ENCODE data around the gene CCDC34.

The CCDC34 gene

GRCh38 chr11:27363576-27364117, 632 bp upstream of the CCDC34 start:
- Histone ChIP-seq H3K9me3 (ENCODE audit: low read length) (no peaks in the 10 kb centered on the region), H3K4me2 (ENCODE audit: low read length) (peak overlapping the region; percentile 84), H3F3A (ENCODE audit: insufficient read depth, low read length) (no peaks in the 10 kb centered on the region), H3K27me3 (ENCODE audit: insufficient read depth, low read length) (no peaks in the 10 kb centered on the region), H2AFZ (ENCODE audit: low read length) (peak overlapping the region; percentile 61), H3K9ac (ENCODE audit: low read length) (peak overlapping the region; percentile 86), H3K27ac (ENCODE audit: low read depth, low read length, poor library complexity, severe bottlenecking) (no peak overlapping the region), H4K20me1 (ENCODE audit: insufficient read depth, low read length) (no peaks in the 10 kb centered on the region), H3K36me3 (ENCODE audit: insufficient read depth, low read length) (no peaks in the 10 kb centered on the region), H3K9me2 (ENCODE audit: low read depth, low read length) (no peaks in the 10 kb centered on the region), H3K4me1 (ENCODE audit: insufficient read depth, low read length, severe bottlenecking) (peaks cover 25% of the 10 kb centered on the region), H3K4me3 (ENCODE audit: low read depth, low read length, poor library complexity, severe bottlenecking) (peak overlapping the region; percentile 90), H3K79me2 (ENCODE audit: insufficient read depth, low read length) (no peaks in the 10 kb centered on the region)
- TF ChIP-seq EZH2 (IDR thresholded peaks at IDR 0.05; ENCODE audit: borderline replicate concordance, low read length) (no peak), CTCF (IDR thresholded peaks at IDR 0.05; ENCODE audit: low read length) (no peak)

- Histone ChIP-seq H3K27ac (ENCODE audit: low read depth, low read length, poor library complexity, severe bottlenecking) (peak overlapping the region; percentile 17), H3K79me2 (ENCODE audit: insufficient read depth, low read length) (no peaks in the 10 kb centered on the region), H3K27me3 (ENCODE audit: insufficient read depth, low read length) (no peaks in the 10 kb centered on the region), H3K9me3 (ENCODE audit: low read length) (no peaks in the 10 kb centered on the region), H3K4me1 (ENCODE audit: insufficient read depth, low read length, severe bottlenecking) (peaks cover 32% of the 10 kb centered on the region), H3K4me3 (ENCODE audit: low read depth, low read length, poor library complexity, severe bottlenecking) (peak overlapping the region; percentile 90), H3K9me2 (ENCODE audit: low read depth, low read length) (no peaks in the 10 kb centered on the region), H3K36me3 (ENCODE audit: insufficient read depth, low read length) (0 out of 2 replicates have a peak, but pooled peaks cover 5% of the 10 kb centered on the region), H3F3A (ENCODE audit: insufficient read depth, low read length) (no peaks in the 10 kb centered on the region), H3K4me2 (ENCODE audit: low read length) (peak overlapping the region; percentile 84), H4K20me1 (ENCODE audit: insufficient read depth, low read length) (no peaks in the 10 kb centered on the region), H2AFZ (ENCODE audit: low read length) (no peak overlapping the region), H3K9ac (ENCODE audit: low read length) (peak overlapping the region; percentile 86)
- TF ChIP-seq CTCF (IDR thresholded peaks at IDR 0.05; ENCODE audit: low read length): no peak
- TF ChIP-seq EZH2 (IDR thresholded peaks at IDR 0.05; ENCODE audit: borderline replicate concordance, low read length): no peak
Observed at GRCh38 chr11:27361649-27362431, 1.2 kb downstream of the CCDC34 start.

- H3K9me3 ChIP-seq (ENCODE audit: low read length): no peaks in the 10 kb centered on the region
- H3K4me1 ChIP-seq (ENCODE audit: insufficient read depth, low read length, severe bottlenecking): peaks cover 44% of the 10 kb centered on the region
- no peak overlapping the region for H3K4me3 ChIP-seq (ENCODE audit: low read depth, low read length, poor library complexity, severe bottlenecking)
- no peak for TF ChIP-seq EZH2 (IDR thresholded peaks at IDR 0.05; ENCODE audit: borderline replicate concordance, low read length)
- TF ChIP-seq CTCF (IDR thresholded peaks at IDR 0.05; ENCODE audit: low read length): no peak
- H3K36me3 ChIP-seq (ENCODE audit: insufficient read depth, low read length): 0 out of 2 replicates have a peak, but pooled peaks cover 5% of the 10 kb centered on the region
- peak overlapping the region; percentile 30 for H3K27ac ChIP-seq (ENCODE audit: low read depth, low read length, poor library complexity, severe bottlenecking)
- no peak overlapping the region for H3K9ac ChIP-seq (ENCODE audit: low read length)
- no peak overlapping the region for H3K4me2 ChIP-seq (ENCODE audit: low read length)
- H3K27me3 ChIP-seq (ENCODE audit: insufficient read depth, low read length): no peaks in the 10 kb centered on the region
- no peaks in the 10 kb centered on the region for H3K9me2 ChIP-seq (ENCODE audit: low read depth, low read length)
- H2AFZ ChIP-seq (ENCODE audit: low read length): no peak overlapping the region
- no peaks in the 10 kb centered on the region for H3K79me2 ChIP-seq (ENCODE audit: insufficient read depth, low read length)
- no peaks in the 10 kb centered on the region for H4K20me1 ChIP-seq (ENCODE audit: insufficient read depth, low read length)
- no peaks in the 10 kb centered on the region for H3F3A ChIP-seq (ENCODE audit: insufficient read depth, low read length)
Observed at GRCh38 chr11:27358296-27358695, 4.7 kb downstream of the CCDC34 start.

Data from OCI-LY1 (cell line).